Suprapubic skin (tissue), 4 donors: ENCODE data around the gene DYNC2LI1. TPM values are rescaled to one million over a fixed set of nuclear protein-coding genes. Genes with fewer than 3 reads are reported as not detected.

Experiments used
- DNase-seq, 2 donors: peaks; one replicate each; pipeline ENCODE4 v3.0.0-alpha.2; 2019; ENCODE audit warnings: low spot score in 2 of 2
- H3K27ac ChIP-seq: fragments of 200-600 bp; sonication (generic); one replicate; pipeline ENCODE4 v1.5.1; 2019
- H3K27me3 ChIP-seq: fragments of 200-600 bp; sonication (generic); one replicate; pipeline ENCODE4 v1.5.1; 2019
- H3K36me3 ChIP-seq: fragments of 200-600 bp; sonication (generic); one replicate; pipeline ENCODE4 v1.5.1; 2019
- H3K4me1 ChIP-seq: fragments of 200-600 bp; sonication (generic); one replicate; pipeline ENCODE4 v1.5.1; 2019
- H3K4me3 ChIP-seq: fragments of 200-600 bp; sonication (generic); one replicate; pipeline ENCODE4 v1.5.1; 2019; ENCODE audit warnings: mild to moderate bottlenecking
- H3K9me3 ChIP-seq: fragments of 200-600 bp; sonication (generic); one replicate; pipeline ENCODE4 v1.5.1; 2019
- CTCF ChIP-seq, 2 donors: fragments of 200-600 bp in 1 of 2; fragments of 450-650 bp in 1 of 2; sonication (generic) in 1 of 2; IDR thresholded peaks; one replicate each; pipeline ENCODE4 v1.5.1; 2016 to 2019; ENCODE audit warnings: antibody characterized with exemption in 2 of 2, mild to moderate bottlenecking in 1 of 2, moderate library complexity in 1 of 2
- EP300 ChIP-seq: sonication (generic); formaldehyde crosslinking; IDR thresholded peaks from one replicate; pipeline ENCODE4 v1.6.1; 2017; ENCODE audit warnings: antibody characterized with exemption
- POLR2A ChIP-seq, 2 donors: fragments of 450-650 bp; IDR thresholded peaks; one replicate each; pipeline ENCODE4 v1.6.1; 2017; ENCODE audit warnings: antibody characterized with exemption in 2 of 2, mild to moderate bottlenecking in 2 of 2, moderate library complexity in 2 of 2
- POLR2AphosphoS5 ChIP-seq, 3 donors: sonication (generic); formaldehyde crosslinking; IDR thresholded peaks; one replicate each; pipeline ENCODE4 v1.6.1; 2017; ENCODE audit warnings: antibody characterized with exemption in 3 of 3
- WGBS: methylation state at CpG from one replicate; pipeline ENCODE4 v1.1.5; 2018; 5-methylcytosine and 5-hydroxymethylcytosine counted together
- total RNA-seq, 4 donors: library from RNA; depleted of rRNA; stranded (reverse); fragments of >200 nt; gene quantifications; one replicate each; pipeline ENCODE4 v1.1.0, GENCODE V29; 2016

Gene DYNC2LI1
- total RNA-seq, 4 donors from 2014 or later, result 9.8 to 48.9 (median 21.2) TPM

- peaks cover 2% of the 10 kb centered on the region for H3K4me1 ChIP-seq
- WGBS, result 87% methylated on average over 2 of the region's 2 CpGs
- H3K27ac ChIP-seq, result peak overlapping the region; percentile 12
Observed at GRCh38 chr2:43791035-43791765, 17.4 kb downstream of the DYNC2LI1 start.

GRCh38 chr2:43792653-43793052 is 18.8 kb downstream of the DYNC2LI1 start:
- no peak for DNase-seq
- WGBS, result 81% methylated on average over 3 of the region's 3 CpGs
- H3K36me3 ChIP-seq, result peaks cover 49% of the 10 kb centered on the region
- H3K27me3 ChIP-seq, result no peaks in the 10 kb centered on the region
- H3K4me1 ChIP-seq, result peaks cover 2% of the 10 kb centered on the region
- H3K27ac ChIP-seq, result no peak overlapping the region
- no peaks in the 10 kb centered on the region for H3K9me3 ChIP-seq
- no peak overlapping the region for H3K4me3 ChIP-seq
- TF ChIP-seq CTCF (IDR thresholded peaks at IDR 0.05) (no peak), EP300 (no peak), POLR2AphosphoS5 (IDR thresholded peaks at IDR 0.05) (no peak), POLR2A (IDR thresholded peaks at IDR 0.05) (no peak)

More at GRCh38 chr2:43791035-43791765, 17.4 kb downstream of the DYNC2LI1 start:
- Histone ChIP-seq H3K36me3 (peaks cover 53% of the 10 kb centered on the region), H3K27me3 (no peaks in the 10 kb centered on the region), H3K9me3 (no peaks in the 10 kb centered on the region), H3K4me3 (no peak overlapping the region)
- no peak for TF ChIP-seq POLR2AphosphoS5 (IDR thresholded peaks at IDR 0.05)
- TF ChIP-seq EP300, result no peak
- DNase-seq, result no peak

GRCh38 chr2:43794956-43795355 is 21.1 kb downstream of the DYNC2LI1 start:
- Histone ChIP-seq H3K4me3 (no peak overlapping the region), H3K27ac (no peak overlapping the region), H3K36me3 (peaks cover 35% of the 10 kb centered on the region), H3K9me3 (no peaks in the 10 kb centered on the region), H3K27me3 (no peaks in the 10 kb centered on the region), H3K4me1 (no peaks in the 10 kb centered on the region)
- DNase-seq, result no peak
- TF ChIP-seq CTCF (IDR thresholded peaks at IDR 0.05), result no peak
- TF ChIP-seq POLR2A (IDR thresholded peaks at IDR 0.05), result no peak
- no peak for TF ChIP-seq EP300
- TF ChIP-seq POLR2AphosphoS5 (IDR thresholded peaks at IDR 0.05), result no peak
- 88% methylated on average over 9 of the region's 9 CpGs for WGBS

GRCh38 chr2:43796206-43796605 is 22.4 kb downstream of the DYNC2LI1 start:
- Histone ChIP-seq H3K4me3 (no peak overlapping the region), H3K4me1 (no peaks in the 10 kb centered on the region), H3K27me3 (no peaks in the 10 kb centered on the region), H3K27ac (no peak overlapping the region), H3K36me3 (peaks cover 31% of the 10 kb centered on the region), H3K9me3 (no peaks in the 10 kb centered on the region)
- no peak for DNase-seq
- WGBS, result 74% methylated on average over 1 of the region's 1 CpG
- TF ChIP-seq EP300 (no peak), POLR2A (IDR thresholded peaks at IDR 0.05) (no peak), POLR2AphosphoS5 (IDR thresholded peaks at IDR 0.05) (no peak), CTCF (IDR thresholded peaks at IDR 0.05) (no peak)

- Histone ChIP-seq H3K4me1 (no peaks in the 10 kb centered on the region), H3K27ac (no peak overlapping the region), H3K4me3 (no peak overlapping the region), H3K36me3 (peaks cover 31% of the 10 kb centered on the region), H3K27me3 (no peaks in the 10 kb centered on the region), H3K9me3 (no peaks in the 10 kb centered on the region)
- WGBS, result 82% methylated on average over 4 of the region's 4 CpGs
- no peak for DNase-seq
- TF ChIP-seq POLR2AphosphoS5 (IDR thresholded peaks at IDR 0.05), result no peak
- TF ChIP-seq POLR2A (IDR thresholded peaks at IDR 0.05), result no peak
- TF ChIP-seq EP300, result no peak
- no peak for TF ChIP-seq CTCF (IDR thresholded peaks at IDR 0.05)
Observed at GRCh38 chr2:43798300-43798699, 24.5 kb downstream of the DYNC2LI1 start.
